ENCODE measurements around the gene DEPDC7.

The DEPDC7 gene

GRCh38 chr11:33065445-33066178, 49.9 kb downstream of the DEPDC7 start:
- peaks cover 4% of the 10 kb centered on the region for H3K4me1 ChIP-seq (ENCODE audit: control insufficient read depth, insufficient read depth, low read length)
- no peak overlapping the region for H3K9ac ChIP-seq (ENCODE audit: low read length)
- no peaks in the 10 kb centered on the region for H3K36me3 ChIP-seq (ENCODE audit: control insufficient read depth, insufficient read depth, low read length)

GRCh38 chr11:33067294-33067693, 51.6 kb downstream of the DEPDC7 start:
- H3K9ac ChIP-seq (ENCODE audit: low read length), result no peak overlapping the region
- H3K27me3 ChIP-seq (ENCODE audit: control insufficient read depth, insufficient read depth, low read length), result no peaks in the 10 kb centered on the region
- H3K4me3 ChIP-seq (ENCODE audit: low read length), result no peak overlapping the region
- no peaks in the 10 kb centered on the region for H3K9me3 ChIP-seq (ENCODE audit: control insufficient read depth, low read length)
- H3K4me1 ChIP-seq (ENCODE audit: control insufficient read depth, insufficient read depth, low read length), result no peaks in the 10 kb centered on the region
- H3K36me3 ChIP-seq (ENCODE audit: control insufficient read depth, insufficient read depth, low read length), result no peaks in the 10 kb centered on the region

More at GRCh38 chr11:33065445-33066178, 49.9 kb downstream of the DEPDC7 start:
- Histone ChIP-seq H3K4me3 (ENCODE audit: low read length) (no peak overlapping the region), H3K27me3 (ENCODE audit: control insufficient read depth, insufficient read depth, low read length) (no peaks in the 10 kb centered on the region), H3K9me3 (ENCODE audit: control insufficient read depth, low read length) (no peaks in the 10 kb centered on the region)

GRCh38 chr11:33068611-33069340, 53.1 kb downstream of the DEPDC7 start:
- Histone ChIP-seq H3K9me3 (ENCODE audit: control insufficient read depth, low read length) (no peaks in the 10 kb centered on the region), H3K4me1 (ENCODE audit: control insufficient read depth, insufficient read depth, low read length) (no peaks in the 10 kb centered on the region), H3K27me3 (ENCODE audit: control insufficient read depth, insufficient read depth, low read length) (no peaks in the 10 kb centered on the region), H3K4me3 (ENCODE audit: low read length) (no peak overlapping the region), H3K9ac (ENCODE audit: low read length) (no peak overlapping the region), H3K36me3 (ENCODE audit: control insufficient read depth, insufficient read depth, low read length) (no peaks in the 10 kb centered on the region)

- no peaks in the 10 kb centered on the region for H3K36me3 ChIP-seq (ENCODE audit: control insufficient read depth, insufficient read depth, low read length)
- no peaks in the 10 kb centered on the region for H3K27me3 ChIP-seq (ENCODE audit: control insufficient read depth, insufficient read depth, low read length)
- no peaks in the 10 kb centered on the region for H3K4me1 ChIP-seq (ENCODE audit: control insufficient read depth, insufficient read depth, low read length)
- no peak overlapping the region for H3K4me3 ChIP-seq (ENCODE audit: low read length)
- no peaks in the 10 kb centered on the region for H3K9me3 ChIP-seq (ENCODE audit: control insufficient read depth, low read length)
- H3K9ac ChIP-seq (ENCODE audit: low read length), result no peak overlapping the region
Observed at GRCh38 chr11:33072465-33072864, 56.8 kb downstream of the DEPDC7 start.

Measured in mucosa of stomach (tissue), 1 donor.